ENCODE data around the gene GP5.
A peak's percentile ranks its signal among the peaks of the same experiment; 100 is the strongest.

Gene GP5

GRCh38 chr3:194396859-194397756 lies 2.0 kb downstream of the GP5 start:
- DNase-seq, result no peak

- no peak for DNase-seq
These were observed 2.6 kb downstream of the GP5 start for GRCh38 chr3:194396539-194396858.

GRCh38 chr3:194395778-194396538 lies 3.1 kb downstream of the GP5 start:
- no peak for DNase-seq

- DNase-seq, result no peak
These were observed 3.9 kb downstream of the GP5 start for GRCh38 chr3:194395212-194395611.

GRCh38 chr3:194392576-194392975 lies 6.5 kb downstream of the GP5 start:
- DNase-seq, result no peak

GRCh38 chr3:194390835-194391234 lies 8.2 kb downstream of the GP5 start:
- DNase-seq, result no peak

- no peak for DNase-seq
These were observed 9.8 kb downstream of the GP5 start for GRCh38 chr3:194389269-194389668.

- no peak for DNase-seq
These were observed 11.1 kb downstream of the GP5 start for GRCh38 chr3:194387926-194388418.

GRCh38 chr3:194387276-194387675 lies 11.8 kb downstream of the GP5 start:
- no peak for DNase-seq

- DNase-seq, result peak; percentile 8
These were observed 12.4 kb downstream of the GP5 start for GRCh38 chr3:194386648-194387047.

- DNase-seq, result no peak
These were observed 13.0 kb downstream of the GP5 start for GRCh38 chr3:194386066-194386465.

- DNase-seq, result no peak
These were observed 14.5 kb downstream of the GP5 start for GRCh38 chr3:194384569-194385001.

- DNase-seq, result no peak
These were observed 14.9 kb downstream of the GP5 start for GRCh38 chr3:194384156-194384555.

GRCh38 chr3:194383276-194383940 lies 15.7 kb downstream of the GP5 start:
- no peak for DNase-seq

- DNase-seq, result no peak
These were observed 16.2 kb downstream of the GP5 start for GRCh38 chr3:194382892-194383223.

- DNase-seq, result no peak
These were observed 16.7 kb downstream of the GP5 start for GRCh38 chr3:194382196-194382891.

GRCh38 chr3:194381460-194381875 lies 17.6 kb downstream of the GP5 start:
- DNase-seq, result peak; percentile 51

- DNase-seq, result no peak
These were observed 18.7 kb downstream of the GP5 start for GRCh38 chr3:194380326-194380725.

- no peak for DNase-seq
These were observed 19.4 kb downstream of the GP5 start for GRCh38 chr3:194379651-194380050.

- no peak for DNase-seq
These were observed 19.8 kb downstream of the GP5 start for GRCh38 chr3:194379231-194379630.

GRCh38 chr3:194377708-194378107 lies 21.4 kb downstream of the GP5 start:
- no peak for DNase-seq

GRCh38 chr3:194376241-194376560 lies 22.9 kb downstream of the GP5 start:
- no peak for DNase-seq

Data from DMS79 (cell line).